Keratinocyte (primary cell): ENCODE results near the gene TMEM80. TPM values are rescaled to one million over a fixed set of nuclear protein-coding genes. Genes with fewer than 3 reads are reported as not detected.
A peak's percentile ranks its signal among the peaks of the same experiment; 100 is the strongest.

Experiments
- DNase-seq: peaks from one replicate; pipeline ENCODE4 v3.0.0-alpha.2; 2011; ENCODE audit warnings: low read depth, missing footprints, low spot score
- FAIRE-seq: peaks from 2 replicates; lab custom pipeline; 2011; peaks lifted over from hg19 to GRCh38; lab: Jason Lieb, UNC
- H2AFZ ChIP-seq: 2 replicates; pipeline ENCODE4 v1.6.0; 2012; ENCODE audit warnings: low read length, control low read depth, inconsistent platforms; ENCODE audit not compliant: control insufficient read depth
- H3K27ac ChIP-seq: 2 replicates; pipeline ENCODE4 v1.5.1; 2011; ENCODE audit warnings: low read length; ENCODE audit not compliant: control insufficient read depth, insufficient read depth
- H3K27me3 ChIP-seq: 3 replicates; pipeline ENCODE4 v1.6.0; 2011; ENCODE audit warnings: low read length; ENCODE audit not compliant: control insufficient read depth, insufficient read depth; ENCODE audit errors: extremely low read depth
- H3K36me3 ChIP-seq, 2 experiments: 2 replicates in 1 of 2; 3 replicates in 1 of 2; pipeline ENCODE4 v1.5.1; 2011; ENCODE audit warnings: low read length in 2 of 2, mild to moderate bottlenecking in 1 of 2; ENCODE audit not compliant: control insufficient read depth in 2 of 2, insufficient read depth in 2 of 2; ENCODE audit errors: extremely low read depth in 1 of 2
- H3K4me1 ChIP-seq: 3 replicates; pipeline ENCODE4 v1.5.1; 2011; ENCODE audit warnings: low read length; ENCODE audit not compliant: control insufficient read depth, insufficient read depth; ENCODE audit errors: extremely low read depth
- H3K4me2 ChIP-seq: 3 replicates; pipeline ENCODE4 v1.6.0; 2011; ENCODE audit warnings: low read depth, low read length; ENCODE audit not compliant: control insufficient read depth, insufficient read depth; ENCODE audit errors: extremely low read depth
- H3K4me3 ChIP-seq, 3 experiments: fragments of 200-600 bp in 1 of 3; sonication (generic) in 1 of 3; 2 replicates in 2 of 3; 3 replicates in 1 of 3; pipeline ENCODE4 v1.5.1; 2011 to 2016; ENCODE audit warnings: low read length in 3 of 3, mild to moderate bottlenecking in 3 of 3, control low read depth in 2 of 3, inconsistent platforms in 1 of 3, low read depth in 1 of 3, mixed read lengths in 1 of 3, mixed run types in 1 of 3, moderate library complexity in 1 of 3; ENCODE audit not compliant: control insufficient read depth in 2 of 3, insufficient read depth in 2 of 3; ENCODE audit errors: extremely low read depth in 1 of 3
- H3K79me2 ChIP-seq: 2 replicates; pipeline ENCODE4 v1.6.0; 2012; ENCODE audit warnings: low read length; ENCODE audit not compliant: control insufficient read depth, insufficient read depth
- H3K9ac ChIP-seq: 3 replicates; pipeline ENCODE4 v1.6.0; 2011; ENCODE audit warnings: low read length; ENCODE audit not compliant: control insufficient read depth, insufficient read depth; ENCODE audit errors: extremely low read depth
- H3K9me1 ChIP-seq: 3 replicates; pipeline ENCODE4 v1.6.0; 2011; ENCODE audit warnings: low read length; ENCODE audit not compliant: control insufficient read depth, insufficient read depth; ENCODE audit errors: extremely low read depth
- H3K9me3 ChIP-seq: 2 replicates; pipeline ENCODE4 v1.5.1; 2012; ENCODE audit warnings: low read depth, low read length; ENCODE audit not compliant: control insufficient read depth
- H4K20me1 ChIP-seq: 3 replicates; pipeline ENCODE4 v1.6.0; 2011; ENCODE audit warnings: low read length; ENCODE audit not compliant: control insufficient read depth, insufficient read depth; ENCODE audit errors: extremely low read depth
- CTCF ChIP-seq, 3 experiments: IDR thresholded peaks in 1 of 3; conservative IDR thresholded peaks in 1 of 3; optimal IDR thresholded peaks in 1 of 3; 2 replicates in 2 of 3; 3 replicates in 1 of 3; pipeline versions ENCODE3 to v1.5.1; 2011; ENCODE audit warnings: low read length in 3 of 3, mild to moderate bottlenecking in 3 of 3, moderate library complexity in 2 of 3, control low read depth in 1 of 3, inconsistent platforms in 1 of 3; ENCODE audit not compliant: insufficient read depth in 2 of 3; ENCODE audit errors: extremely low read depth in 1 of 3
- EZH2 ChIP-seq: IDR thresholded peaks from one replicate; pipeline ENCODE4 v1.6.1; 2012; ENCODE audit warnings: inconsistent platforms, mild to moderate bottlenecking, low read length, moderate library complexity
- dilution Hi-C: fragments of 300-500 bp; cut with MboI; formaldehyde crosslinking; loops from one replicate; pipeline ENCODE4 v1.7.0; 2020; ENCODE audit warnings: low sequenced_read_pairs; ENCODE audit not compliant: extremely low pct_ligation_motif_present
- polyA plus RNA-seq, 5 experiments: library from polyadenylated mRNA; depleted of rRNA in 3 of 5; stranded (reverse) in 3 of 5; stranded (forward) in 1 of 5; unstranded in 1 of 5; fragments of >200 nt; gene quantifications; 1 replicate in 1 of 5; 2 replicates in 3 of 5; 3 replicates in 1 of 5; pipeline versions ENCODE4 v1.2.1 to v1.2.3, GENCODE V29; 2011 to 2012; ENCODE audit warnings: missing spikeins in 2 of 5, low read depth in 1 of 5, low replicate concordance in 1 of 5

Gene TMEM80
- polyA plus RNA-seq, 1 donor (not counting 4 experiments of a cell fraction or from before 2014, with no cell fraction given): 29.8 TPM

DNA sequence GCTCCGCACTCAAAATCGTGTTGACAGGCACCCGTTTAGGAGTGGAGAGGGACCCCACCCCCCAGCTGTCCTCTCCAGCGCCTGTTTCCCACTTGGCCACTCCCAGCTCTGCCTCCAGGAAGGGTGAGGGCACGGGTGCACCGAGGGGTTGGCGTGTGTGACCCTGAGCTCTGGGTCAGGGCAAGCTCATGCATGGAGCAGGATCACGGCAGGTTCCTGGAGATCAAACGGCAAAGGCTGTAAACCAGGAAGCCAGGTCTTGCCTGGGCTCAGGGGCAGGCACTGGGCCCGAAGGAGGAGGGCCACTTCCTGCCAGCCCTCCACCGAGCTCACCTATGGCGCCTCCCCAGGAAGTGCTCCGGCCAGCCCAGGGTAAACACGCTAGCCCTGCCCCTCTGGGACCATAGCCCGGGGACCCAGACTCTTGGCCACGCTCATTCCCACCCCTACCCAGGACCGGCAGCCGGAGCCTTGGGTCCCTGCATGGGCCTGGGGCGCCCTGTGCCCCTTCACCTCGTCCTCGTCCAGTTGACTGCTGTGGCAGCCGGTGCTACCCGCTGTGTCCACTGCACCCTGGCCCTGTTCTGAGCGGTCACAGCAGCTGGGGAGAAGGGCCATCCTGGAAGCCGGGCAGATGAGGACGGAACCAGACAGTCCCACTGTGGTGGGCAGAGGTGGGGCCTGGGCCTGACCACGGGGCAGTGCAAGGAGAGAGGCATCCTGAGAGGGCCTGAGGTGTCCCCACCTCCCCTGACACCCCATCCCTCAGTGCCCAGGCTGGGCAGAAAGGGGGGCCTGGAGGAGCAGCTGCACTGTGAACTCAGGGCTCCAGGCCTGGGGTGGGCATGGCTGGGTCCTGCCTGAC lies 9.4 kb downstream of the TMEM80 start:
- TF ChIP-seq EZH2 (no peak), CTCF (optimal IDR thresholded peaks at IDR 0.05 in 1 of 3, IDR thresholded peaks at IDR 0.05 in 1 of 3, conservative IDR thresholded peaks at IDR 0.05 in 1 of 3; ENCODE audit: extremely low read depth in 1 of 3, insufficient read depth in 2 of 3, low read length in 3 of 3) (no peak)
- H3K36me3 ChIP-seq: peaks cover 10 to 11% of the 10 kb centered on the region in 2 experiments
- H3K27ac ChIP-seq: peak overlapping the region; percentile 40
- H3K9me1 ChIP-seq: peaks cover 2% of the 10 kb centered on the region
- peaks cover 20% of the 10 kb centered on the region for H3K4me1 ChIP-seq
- H2AFZ ChIP-seq: no peak overlapping the region
- H3K9me3 ChIP-seq: no peaks in the 10 kb centered on the region
- no peaks in the 10 kb centered on the region for H3K27me3 ChIP-seq
- peak overlapping the region; percentile 41 for H3K9ac ChIP-seq
- H3K4me2 ChIP-seq: peak overlapping the region; percentile 66
- DNase-seq (no peak), FAIRE-seq (no peak)
- no peaks in the 10 kb centered on the region for H4K20me1 ChIP-seq
- H3K4me3 ChIP-seq: peak overlapping the region; percentile 56 to 90 (median 84)
- dilution Hi-C loops: no loop called here
- peaks cover 33% of the 10 kb centered on the region for H3K79me2 ChIP-seq

DNA sequence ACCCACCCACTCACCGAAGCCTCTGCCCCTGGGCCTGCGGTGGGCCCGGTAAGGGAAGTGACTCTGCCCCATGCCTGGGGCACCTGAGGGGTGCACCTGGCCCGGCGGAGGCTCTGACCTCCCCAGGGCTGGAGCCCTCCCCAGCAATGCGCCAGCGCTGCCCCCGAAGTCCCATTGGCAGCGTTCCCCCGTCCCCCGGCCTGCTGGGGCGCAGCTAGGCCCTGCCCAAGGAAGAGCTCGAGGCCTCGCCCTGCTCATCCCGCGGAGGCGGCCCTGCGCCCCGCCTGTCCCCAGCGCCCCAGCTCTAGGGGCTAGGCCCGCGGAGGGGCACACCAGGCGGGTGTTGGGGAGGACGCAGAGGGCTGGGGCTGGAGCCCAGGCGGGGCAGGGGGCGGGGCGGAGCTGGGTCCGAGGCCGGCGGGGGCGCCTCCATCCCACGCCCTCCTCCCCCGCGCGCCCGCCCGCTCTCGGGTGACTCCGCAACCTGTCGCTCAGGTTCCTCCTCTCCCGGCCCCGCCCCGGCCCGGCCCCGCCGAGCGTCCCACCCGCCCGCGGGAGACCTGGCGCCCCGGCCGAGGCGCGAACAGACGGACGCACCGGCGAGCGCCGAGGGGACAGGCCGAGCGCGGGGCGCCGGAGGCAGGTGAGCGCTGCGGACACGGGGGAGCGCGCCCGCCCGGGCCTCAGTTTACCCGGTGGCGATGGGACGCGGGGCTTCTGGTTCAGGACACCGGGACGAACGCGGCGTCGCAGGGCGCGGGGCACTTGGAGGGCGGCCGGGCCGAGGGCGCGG lies 10.2 kb downstream of the TMEM80 start, which contains the start of gene EPS8L2:
Gene EPS8L2 (plus strand): TSS at position 586 of the 793 bp plus-strand sequence. CDS start 3,177 bp downstream, outside the sequence.
- no peaks in the 10 kb centered on the region for H4K20me1 ChIP-seq
- H3K9me3 ChIP-seq: no peaks in the 10 kb centered on the region
- H2AFZ ChIP-seq: peak within 1 kb of the TSS; percentile 37
- H3K4me2 ChIP-seq: peak within 1 kb of the TSS; percentile 90
- H3K27me3 ChIP-seq: no peaks in the 10 kb centered on the region
- FAIRE-seq: no peak
- H3K9ac ChIP-seq: peak within 1 kb of the TSS; percentile 80
- TF ChIP-seq EZH2: no peak
- no peak for TF ChIP-seq CTCF (optimal IDR thresholded peaks at IDR 0.05 in 1 of 3, IDR thresholded peaks at IDR 0.05 in 1 of 3, conservative IDR thresholded peaks at IDR 0.05 in 1 of 3; ENCODE audit: extremely low read depth in 1 of 3, insufficient read depth in 2 of 3, low read length in 3 of 3)
- peaks cover 20% of the 10 kb centered on the region for H3K4me1 ChIP-seq
- H3K9me1 ChIP-seq: peaks cover 2% of the 10 kb centered on the region
- DNase-seq: no peak
- H3K79me2 ChIP-seq: peaks cover 31% of the 10 kb centered on the region
- peak within 1 kb of the TSS; percentile 68 for H3K27ac ChIP-seq
- peak within 1 kb of the TSS; percentile 83 to 90 (median 84) for H3K4me3 ChIP-seq
- dilution Hi-C loops: no loop called here
- H3K36me3 ChIP-seq: peaks cover 6 to 8% of the 10 kb centered on the region in 2 experiments
